H9 (cell line): ENCODE measurements around the gene RGR. TPM values are rescaled to one million over a fixed set of nuclear protein-coding genes. Genes with fewer than 3 reads are reported as not detected.
A peak's percentile ranks its signal among the peaks of the same experiment; 100 is the strongest.

Experiments
- DNase-seq: peaks from one replicate; pipeline ENCODE4 v3.0.0-alpha.2; 2017
- H2AFZ ChIP-seq: one replicate; pipeline ENCODE4 v1.6.1; 2013; ENCODE audit warnings: mild to moderate bottlenecking, low read length, control low read depth, moderate library complexity
- H2AK5ac ChIP-seq: 2 replicates; pipeline ENCODE4 v1.6.1; 2013; ENCODE audit warnings: low read length, control low read depth, mixed read lengths; ENCODE audit not compliant: insufficient read length
- H2BK120ac ChIP-seq: one replicate; pipeline ENCODE4 v1.6.1; 2013; ENCODE audit warnings: low read depth, mild to moderate bottlenecking, low read length, control low read depth, inconsistent platforms; ENCODE audit not compliant: poor library complexity, severe bottlenecking
- H2BK12ac ChIP-seq: 2 replicates; pipeline ENCODE4 v1.6.1; 2013; ENCODE audit warnings: low read length, control low read depth, mixed read lengths, low read depth; ENCODE audit not compliant: insufficient read length
- H2BK15ac ChIP-seq: 2 replicates; pipeline ENCODE4 v1.6.1; 2013; ENCODE audit warnings: low read depth, low read length, control low read depth
- H2BK20ac ChIP-seq: one replicate; pipeline ENCODE4 v1.6.1; 2013; ENCODE audit warnings: low read depth, mild to moderate bottlenecking, low read length, control low read depth, inconsistent platforms; ENCODE audit not compliant: poor library complexity, severe bottlenecking
- H2BK5ac ChIP-seq: 2 replicates; pipeline ENCODE4 v1.6.1; 2013; ENCODE audit warnings: low read length, control low read depth, mixed read lengths; ENCODE audit not compliant: insufficient read length
- H3K14ac ChIP-seq: 2 replicates; pipeline ENCODE4 v1.6.1; 2013; ENCODE audit warnings: low read length, control low read depth; ENCODE audit not compliant: insufficient read depth
- H3K18ac ChIP-seq: 2 replicates; pipeline ENCODE4 v1.6.1; 2013; ENCODE audit warnings: low read depth, mild to moderate bottlenecking, mixed read lengths, low read length, control low read depth; ENCODE audit not compliant: insufficient read length
- H3K23ac ChIP-seq: 2 replicates; pipeline ENCODE4 v1.6.1; 2013; ENCODE audit warnings: low read length, control low read depth, mixed read lengths, low read depth; ENCODE audit not compliant: insufficient read length
- H3K23me2 ChIP-seq: 2 replicates; pipeline ENCODE4 v1.6.1; 2013; ENCODE audit warnings: low read depth, mild to moderate bottlenecking, mixed read lengths, low read length, control low read depth; ENCODE audit not compliant: insufficient read length, poor library complexity, severe bottlenecking
- H3K27ac ChIP-seq: 2 replicates; pipeline ENCODE4 v1.5.1; 2013; ENCODE audit warnings: low read length, control low read depth, mixed read lengths, low read depth; ENCODE audit not compliant: insufficient read length
- H3K27me3 ChIP-seq: 2 replicates; pipeline ENCODE4 v1.6.1; 2013; ENCODE audit warnings: low read length, control low read depth, inconsistent platforms; ENCODE audit not compliant: insufficient read depth
- H3K4ac ChIP-seq: 2 replicates; pipeline ENCODE4 v1.6.1; 2013; ENCODE audit warnings: low read depth, mild to moderate bottlenecking, control low read depth, inconsistent platforms, low read length, moderate library complexity
- H3K4me1 ChIP-seq: 2 replicates; pipeline ENCODE4 v1.6.1; 2013; ENCODE audit warnings: low read length, control low read depth, inconsistent platforms; ENCODE audit not compliant: insufficient read depth
- H3K4me2 ChIP-seq: 2 replicates; pipeline ENCODE4 v1.6.1; 2013; ENCODE audit warnings: low read length, control low read depth, mixed read lengths; ENCODE audit not compliant: insufficient read length, insufficient read depth
- H3K56ac ChIP-seq: 2 replicates; pipeline ENCODE4 v1.6.1; 2013; ENCODE audit warnings: low read depth, mild to moderate bottlenecking, mixed read lengths, low read length, control low read depth; ENCODE audit not compliant: insufficient read length
- H3K79me1 ChIP-seq: 2 replicates; pipeline ENCODE4 v1.6.1; 2013; ENCODE audit warnings: low read depth, mild to moderate bottlenecking, moderate library complexity, low read length, control low read depth, inconsistent platforms; ENCODE audit not compliant: insufficient read depth, poor library complexity, severe bottlenecking
- H3K79me2 ChIP-seq: 2 replicates; pipeline ENCODE4 v1.6.1; 2013; ENCODE audit warnings: low read length, control low read depth, inconsistent platforms; ENCODE audit not compliant: insufficient read depth
- H3K9ac ChIP-seq: 2 replicates; pipeline ENCODE4 v1.6.1; 2013; ENCODE audit warnings: low read length, control low read depth, mixed read lengths; ENCODE audit not compliant: insufficient read length; ENCODE audit errors: extremely low read depth
- H3K9me3 ChIP-seq: one replicate; pipeline ENCODE4 v1.6.1; 2013; ENCODE audit warnings: low read depth, low read length, inconsistent platforms; ENCODE audit not compliant: control insufficient read depth
- H3T11ph ChIP-seq: one replicate; pipeline ENCODE4 v1.6.1; 2013; ENCODE audit warnings: mild to moderate bottlenecking, low read length, control low read depth, inconsistent platforms
- H4K20me1 ChIP-seq: one replicate; pipeline ENCODE4 v1.6.1; 2013; ENCODE audit not compliant: control insufficient read depth, insufficient read length, insufficient read depth
- H4K5ac ChIP-seq: 2 replicates; pipeline ENCODE4 v1.6.1; 2013; ENCODE audit warnings: low read depth, mild to moderate bottlenecking, mixed read lengths, low read length, control low read depth; ENCODE audit not compliant: insufficient read length
- H4K8ac ChIP-seq: replicated peaks from 2 replicates; pipeline ENCODE4 v1.6.1; 2013; ENCODE audit warnings: low read length, control low read depth, mixed read lengths, low read depth; ENCODE audit not compliant: insufficient read length
- H4K91ac ChIP-seq: 2 replicates; pipeline ENCODE4 v1.6.1; 2013; ENCODE audit warnings: low read depth, mild to moderate bottlenecking, moderate library complexity, mixed read lengths, low read length, control low read depth; ENCODE audit not compliant: insufficient read length
- H3K27ac Mint-ChIP-seq, 3 experiments: 2 replicates in 2 of 3; 3 replicates in 1 of 3; pipeline ENCODE4 v1.8.0; 2020 to 2021; ENCODE audit warnings: mixed read lengths in 3 of 3, mild to moderate bottlenecking in 1 of 3, moderate library complexity in 1 of 3
- H3K27me3 Mint-ChIP-seq: 2 replicates; pipeline ENCODE4 v1.8.0; 2021; ENCODE audit warnings: low read depth, mild to moderate bottlenecking, moderate library complexity, mixed read lengths
- H3K36me3 Mint-ChIP-seq, 3 experiments: 2 replicates in 2 of 3; 3 replicates in 1 of 3; pipeline ENCODE4 v1.8.0; 2020 to 2021; ENCODE audit warnings: low read depth in 3 of 3, mixed read lengths in 3 of 3; ENCODE audit not compliant: insufficient read depth in 1 of 3
- H3K4me1 Mint-ChIP-seq, 2 experiments: 2 replicates each; pipeline ENCODE4 v1.8.0; 2020; ENCODE audit warnings: mixed read lengths in 2 of 2
- H3K4me3 Mint-ChIP-seq, 2 experiments: 2 replicates in 1 of 2; 3 replicates in 1 of 2; pipeline ENCODE4 v1.8.0; 2020 to 2021; ENCODE audit warnings: mild to moderate bottlenecking in 2 of 2, mixed read lengths in 2 of 2, moderate library complexity in 1 of 2
- H3K9me3 Mint-ChIP-seq, 2 experiments: 2 replicates in 1 of 2; 3 replicates in 1 of 2; pipeline ENCODE4 v1.8.0; 2020; ENCODE audit warnings: mild to moderate bottlenecking in 2 of 2, mixed read lengths in 2 of 2, moderate library complexity in 1 of 2
- CTCF ChIP-seq: fragments of 200-600 bp; sonication (generic); conservative IDR thresholded peaks from 3 replicates; pipeline ENCODE4 v1.8.0; 2021; ENCODE audit warnings: antibody characterized with exemption, mild to moderate bottlenecking
- WGBS: extraction: QIAGEN DNeasy Blood & Tissue Kit; methylation state at CpG from one replicate; pipeline ENCODE4 v1.1.7; 2013; ENCODE audit warnings: missing lambda C conversion rate, low lambda C conversion rate, mixed read lengths; ENCODE audit not compliant: insufficient read length; ENCODE audit errors: extremely low coverage; 5-methylcytosine and 5-hydroxymethylcytosine counted together
- total RNA-seq: library from RNA; stranded (reverse); gene quantifications from 2 replicates; pipeline ENCODE4 v1.2.1, GENCODE V29; 2021

The RGR gene
- total RNA-seq, 1 experiment from 2014 or later = not detected

- Histone ChIP-seq H3K79me1 (no peaks in the 10 kb centered on the region), H3K23me2 (no peaks in the 10 kb centered on the region), H2BK12ac (no peak overlapping the region), H2BK15ac (no peak overlapping the region), H3K4ac (no peak overlapping the region), H3K9ac (no peak overlapping the region), H3K27me3 (no peaks in the 10 kb centered on the region), H3K9me3 (no peaks in the 10 kb centered on the region), H4K20me1 (no peaks in the 10 kb centered on the region), H4K91ac (no peak overlapping the region), H2AK5ac (no peak overlapping the region), H3K18ac (no peak overlapping the region), H2BK5ac (no peak overlapping the region), H2AFZ (no peak overlapping the region), H4K8ac (no peak overlapping the region), H3T11ph (no peak overlapping the region), H3K56ac (no peak overlapping the region), H3K14ac (no peak overlapping the region), H3K27ac (no peak overlapping the region), H3K79me2 (no peaks in the 10 kb centered on the region), H2BK120ac (no peak overlapping the region), H3K4me1 (no peaks in the 10 kb centered on the region), H2BK20ac (no peak overlapping the region), H4K5ac (no peak overlapping the region), H3K4me2 (no peak overlapping the region), H3K23ac (no peak overlapping the region)
- DNase-seq = peak; percentile 72
- H3K27me3 Mint-ChIP-seq = peaks cover 3% of the 10 kb centered on the region; the same call in 1 of the 2 replicates
- H3K4me3 Mint-ChIP-seq = no peak overlapping the region
- TF ChIP-seq CTCF = peak; percentile 79
- WGBS = no CpG with 5 or more reads among the region's 12 CpGs
- H3K27ac Mint-ChIP-seq = peak overlapping the region in 1 of 3 experiments; percentile 79; a peak in 1 of 7 replicates
- peaks cover 0 to 6% of the 10 kb centered on the region in 2 experiments; a peak in 3 of 4 replicates for H3K4me1 Mint-ChIP-seq
- H3K9me3 Mint-ChIP-seq = no peaks in the 10 kb centered on the region
- no peaks in the 10 kb centered on the region; a peak in 1 of 7 replicates for H3K36me3 Mint-ChIP-seq
These were observed 30.1 kb upstream of the RGR start for GRCh38 chr10:84214612-84215235.
